ENCODE measurements around the gene TDP2. TPM values are rescaled to one million over a fixed set of nuclear protein-coding genes. Genes with fewer than 3 reads are reported as not detected.

Gene TDP2
- total RNA-seq, 1 donor, result 27.9 TPM

Other genes starting within 250 kb of the TDP2 start
- 0.72 and 0.88 TPM in 2 replicates for gene GPLD1, start 177.3 kb downstream of the TDP2 start, total RNA-seq
- gene ALDH5A1, start 171.9 kb downstream of the TDP2 start, total RNA-seq, result 1.8 and 2.2 TPM in 2 replicates
- under 0.01 and 0.29 TPM in 2 replicates for gene KIAA0319, start 20.7 kb downstream of the TDP2 start, total RNA-seq
- 5.8 and 6.5 TPM in 2 replicates for gene ACOT13, start 178 bp upstream of the TDP2 start, total RNA-seq
- 144 and 168 TPM in 2 replicates for gene C6orf62, start 52.3 kb upstream of the TDP2 start, total RNA-seq
- gene GMNN, start 108.0 kb upstream of the TDP2 start, total RNA-seq, result 9.4 and 11.2 TPM in 2 replicates
- gene ARMH2, start 132.0 kb upstream of the TDP2 start, total RNA-seq, result not detected in 2 replicates

All from osteoblast (primary cell).